Measurements from ENCODE around the gene RBM44. TPM values are rescaled to one million over a fixed set of nuclear protein-coding genes. Genes with fewer than 3 reads are reported as not detected.
A peak's percentile ranks its signal among the peaks of the same experiment; 100 is the strongest.

Gene RBM44
- total RNA-seq, 1 experiment from 2014 or later: 1.0 TPM

- CTCF ChIA-PET: interaction anchor here (1.0 kb wide), 1 partner anchor 19 kb away, joined by 3 read pairs; no protein-coding TSS in a partner anchor
- no peaks in the 10 kb centered on the region for H3K9me3 Mint-ChIP-seq (ENCODE audit: low read depth, unreplicated experiment)
- intact Hi-C loops (cut with micrococcal nuclease; ENCODE audit: unreplicated experiment): loop anchor here (10.0 kb wide), 1 partner anchor 63 kb away; no protein-coding TSS in a partner anchor
- peaks cover 22% of the 10 kb centered on the region for H3K27me3 Mint-ChIP-seq (ENCODE audit: unreplicated experiment)
- BruUV-seq (replicated peaks): no TSS peak
- peaks cover 39% of the 10 kb centered on the region for H3K36me3 Mint-ChIP-seq (ENCODE audit: insufficient read depth, unreplicated experiment)
- peak overlapping the region; percentile 47 for H3K27ac Mint-ChIP-seq (ENCODE audit: unreplicated experiment)
- H3K4me3 Mint-ChIP-seq (ENCODE audit: low read depth, unreplicated experiment): no peak overlapping the region
- H3K4me1 Mint-ChIP-seq (ENCODE audit: low read depth, unreplicated experiment): peaks cover 58% of the 10 kb centered on the region
- no peak for DNase-seq
- no peak for TF ChIP-seq CTCF (IDR thresholded peaks at IDR 0.05; ENCODE audit: unreplicated experiment)
Measured at GRCh38 chr2:237861875-237862527, 63.4 kb downstream of the RBM44 start.

GRCh38 chr2:237862528-237862895 lies 63.9 kb downstream of the RBM44 start:
- CTCF ChIA-PET: no interaction called here
- Mint-ChIP-seq H3K9me3 (ENCODE audit: low read depth, unreplicated experiment) (no peaks in the 10 kb centered on the region), H3K4me1 (ENCODE audit: low read depth, unreplicated experiment) (peaks cover 63% of the 10 kb centered on the region), H3K36me3 (ENCODE audit: insufficient read depth, unreplicated experiment) (peaks cover 39% of the 10 kb centered on the region), H3K27ac (ENCODE audit: unreplicated experiment) (no peak overlapping the region), H3K4me3 (ENCODE audit: low read depth, unreplicated experiment) (no peak overlapping the region), H3K27me3 (ENCODE audit: unreplicated experiment) (peaks cover 17% of the 10 kb centered on the region)
- DNase-seq: no peak
- no TSS peak for BruUV-seq (replicated peaks)
- intact Hi-C loops (cut with micrococcal nuclease; ENCODE audit: unreplicated experiment): loop anchor here (10.0 kb wide), 1 partner anchor 62 kb away; no protein-coding TSS in a partner anchor
- TF ChIP-seq CTCF (IDR thresholded peaks at IDR 0.05; ENCODE audit: unreplicated experiment): no peak

DNA sequence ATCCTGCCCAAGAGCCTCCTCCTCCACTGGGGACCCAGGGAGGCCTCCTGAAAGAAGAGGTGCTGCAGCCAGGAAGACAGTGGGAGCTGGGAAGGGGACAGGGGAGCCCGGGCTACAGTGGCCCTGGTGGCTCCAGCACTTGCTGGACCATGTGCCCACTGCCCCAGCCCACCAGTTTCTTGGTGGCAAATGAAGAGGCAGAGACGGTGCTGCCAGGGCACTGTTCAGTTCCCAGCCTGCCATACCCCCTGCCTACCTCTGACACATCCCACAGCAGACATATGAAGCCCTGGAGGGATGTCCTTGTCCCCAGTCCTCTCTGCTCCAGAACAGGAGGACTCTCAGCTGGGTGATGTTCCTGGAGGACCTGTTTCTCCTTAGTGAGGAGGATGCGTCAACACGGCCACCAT lies 64.5 kb downstream of the RBM44 start:
- DNase-seq: no peak
- H3K4me3 Mint-ChIP-seq (ENCODE audit: low read depth, unreplicated experiment): no peak overlapping the region
- no peak overlapping the region for H3K27ac Mint-ChIP-seq (ENCODE audit: unreplicated experiment)
- BruUV-seq (replicated peaks): no TSS peak
- H3K36me3 Mint-ChIP-seq (ENCODE audit: insufficient read depth, unreplicated experiment): peaks cover 39% of the 10 kb centered on the region
- H3K4me1 Mint-ChIP-seq (ENCODE audit: low read depth, unreplicated experiment): peaks cover 69% of the 10 kb centered on the region
- no peak for TF ChIP-seq CTCF (IDR thresholded peaks at IDR 0.05; ENCODE audit: unreplicated experiment)
- CTCF ChIA-PET: no interaction called here
- intact Hi-C loops (cut with micrococcal nuclease; ENCODE audit: unreplicated experiment): loop anchor here (10.0 kb wide), 1 partner anchor 62 kb away; no protein-coding TSS in a partner anchor
- H3K9me3 Mint-ChIP-seq (ENCODE audit: low read depth, unreplicated experiment): no peaks in the 10 kb centered on the region
- H3K27me3 Mint-ChIP-seq (ENCODE audit: unreplicated experiment): peaks cover 11% of the 10 kb centered on the region

- Mint-ChIP-seq H3K27me3 (ENCODE audit: unreplicated experiment) (peaks cover 3% of the 10 kb centered on the region), H3K4me3 (ENCODE audit: low read depth, unreplicated experiment) (peak overlapping the region; percentile 36), H3K9me3 (ENCODE audit: low read depth, unreplicated experiment) (no peaks in the 10 kb centered on the region), H3K4me1 (ENCODE audit: low read depth, unreplicated experiment) (peaks cover 70% of the 10 kb centered on the region), H3K36me3 (ENCODE audit: insufficient read depth, unreplicated experiment) (peaks cover 34% of the 10 kb centered on the region), H3K27ac (ENCODE audit: unreplicated experiment) (no peak overlapping the region)
- TF ChIP-seq CTCF (IDR thresholded peaks at IDR 0.05; ENCODE audit: unreplicated experiment): no peak
- BruUV-seq (replicated peaks): no TSS peak
- intact Hi-C loops (cut with micrococcal nuclease; ENCODE audit: unreplicated experiment): loop anchor here (10.0 kb wide), 1 partner anchor 61 kb away; no protein-coding TSS in a partner anchor
- CTCF ChIA-PET: no interaction called here
- no peak for DNase-seq
Measured at GRCh38 chr2:237863689-237864443, 65.3 kb downstream of the RBM44 start.
